IPS-NIHi7 (cell line): Measurements from ENCODE around the gene PRKCE.

Experiments used
- DNase-seq: peaks from one replicate; pipeline ENCODE4 v3.0.0; 2012; ENCODE audit warnings: mixed read lengths; ENCODE audit errors: extremely low spot score

PRKCE gene

DNA sequence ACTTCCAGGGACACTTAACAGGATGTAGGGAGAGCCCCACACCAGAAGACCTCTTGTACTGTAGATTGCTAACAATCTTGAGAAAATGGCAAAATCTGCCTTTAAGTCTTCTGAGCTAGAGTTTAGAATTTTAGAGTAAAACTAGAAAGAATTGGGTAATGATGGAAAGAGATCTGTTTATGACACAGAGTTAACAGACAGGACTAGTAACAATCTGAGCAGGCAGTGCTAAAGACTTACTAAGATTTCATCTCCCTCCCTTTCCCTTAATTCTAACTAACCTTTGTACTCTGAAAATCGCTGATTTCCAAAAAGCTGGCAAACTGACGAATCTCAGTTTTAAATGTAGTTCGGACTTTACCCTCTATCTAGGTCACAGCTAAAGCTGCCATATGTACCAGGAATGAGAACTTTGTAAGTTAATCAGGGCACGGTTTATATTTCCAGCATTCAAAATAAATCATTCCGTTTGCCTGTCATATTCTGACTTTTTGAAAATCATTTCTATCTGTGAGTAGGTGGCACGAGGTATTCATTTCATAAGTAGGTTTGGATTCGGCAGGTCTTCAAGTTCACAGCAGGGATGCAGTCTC, 389.2 kb downstream of the PRKCE start:
- DNase-seq: no peak

DNA sequence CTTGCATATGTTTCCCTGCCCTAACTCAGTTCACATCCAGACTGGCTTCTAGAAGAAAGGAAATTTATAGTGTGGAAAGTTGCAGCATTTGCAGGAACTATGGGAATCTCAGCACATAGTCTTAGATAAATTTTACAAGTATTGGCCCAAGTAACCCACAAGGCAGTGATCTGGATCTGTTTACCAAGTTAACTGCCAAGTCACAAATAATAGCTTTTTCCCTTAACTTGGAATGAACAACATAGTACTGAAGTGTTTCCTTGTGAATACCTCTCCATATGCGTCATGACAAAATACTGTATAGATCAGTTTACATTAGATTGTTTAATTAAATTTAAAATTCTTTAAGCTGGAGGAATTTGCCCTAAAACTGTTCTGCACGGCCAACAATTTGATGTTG, 390.0 kb downstream of the PRKCE start:
- DNase-seq: no peak

DNA sequence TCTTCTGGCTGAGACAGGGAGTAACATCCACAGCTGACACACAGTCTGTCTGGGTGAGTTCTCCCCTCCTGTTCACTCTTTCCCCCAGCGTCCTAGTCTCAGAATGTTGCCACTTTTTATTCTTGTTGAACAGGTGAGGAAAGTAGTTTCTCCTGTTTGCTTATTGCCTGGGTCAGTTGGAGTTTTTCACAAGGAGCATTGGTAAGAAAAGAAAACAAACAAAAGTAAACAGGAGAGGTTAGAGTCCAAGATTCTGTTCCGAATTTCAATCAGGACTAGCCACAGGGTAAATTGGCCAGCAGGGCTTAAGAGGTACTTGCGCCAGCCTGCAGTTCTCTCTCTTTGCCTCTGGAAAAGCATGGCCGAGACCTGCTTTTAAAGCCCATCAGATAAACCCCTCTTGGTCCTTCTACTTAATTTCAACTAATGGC, 390.7 kb downstream of the PRKCE start:
- DNase-seq: no peak

DNA sequence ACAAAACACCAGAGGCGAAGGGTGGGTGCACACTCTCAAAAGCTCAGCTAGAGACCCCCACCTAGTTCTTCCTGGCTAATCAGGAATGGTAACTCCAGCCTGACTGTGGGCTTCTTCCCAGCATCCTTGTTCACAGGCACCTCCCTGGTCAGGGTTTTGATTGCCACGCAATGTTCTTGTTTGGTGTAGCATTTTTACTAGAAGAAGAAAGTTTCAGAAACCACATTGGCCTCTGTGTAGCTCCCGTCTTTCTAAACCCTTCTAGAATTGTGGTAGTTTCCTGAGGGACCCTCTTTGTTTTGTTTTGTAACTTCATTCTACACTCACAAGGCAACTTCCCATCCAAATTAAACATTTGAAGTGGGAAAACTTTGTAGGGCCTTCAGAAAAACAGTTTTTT, 391.2 kb downstream of the PRKCE start:
- no peak for DNase-seq

DNA sequence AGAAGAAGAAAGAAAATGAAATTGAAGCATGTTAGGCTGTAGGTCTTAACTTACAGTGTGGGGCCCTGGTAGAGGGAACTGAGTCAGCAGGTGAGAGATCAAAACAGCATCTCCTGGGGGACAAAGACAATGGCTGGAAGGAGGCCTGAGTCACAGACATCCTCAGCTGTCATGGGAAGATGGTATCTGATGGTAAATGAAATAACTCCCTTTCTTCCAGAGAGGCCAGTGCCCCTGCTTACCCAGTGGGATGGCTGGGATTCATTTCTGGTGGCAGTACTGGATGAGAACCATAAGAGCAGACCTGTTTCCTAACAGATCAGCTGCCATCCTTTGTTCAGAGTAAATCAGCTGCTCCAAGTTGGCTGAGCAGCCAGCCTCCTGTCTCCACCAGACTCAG, 394.4 kb downstream of the PRKCE start:
- DNase-seq: no peak

DNA sequence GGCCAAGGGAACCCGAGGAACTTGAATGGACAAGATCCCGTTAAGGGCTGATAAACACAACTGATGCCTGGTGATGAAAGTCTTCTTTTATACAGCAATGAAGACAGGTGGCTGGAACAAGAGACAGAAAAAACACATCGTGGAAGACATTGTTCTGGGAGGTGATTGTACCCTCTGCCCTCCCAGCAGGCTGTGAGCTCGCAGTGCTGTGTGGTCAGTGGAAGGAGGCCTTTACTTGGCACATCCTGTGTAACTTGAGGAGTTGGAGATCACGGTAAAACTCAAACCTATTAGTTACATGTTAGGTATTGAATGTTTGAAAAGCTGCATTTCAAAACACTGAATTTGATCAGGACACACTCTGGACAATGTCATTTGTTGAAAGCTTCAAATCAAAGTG, 395.8 kb downstream of the PRKCE start:
- no peak for DNase-seq

DNA sequence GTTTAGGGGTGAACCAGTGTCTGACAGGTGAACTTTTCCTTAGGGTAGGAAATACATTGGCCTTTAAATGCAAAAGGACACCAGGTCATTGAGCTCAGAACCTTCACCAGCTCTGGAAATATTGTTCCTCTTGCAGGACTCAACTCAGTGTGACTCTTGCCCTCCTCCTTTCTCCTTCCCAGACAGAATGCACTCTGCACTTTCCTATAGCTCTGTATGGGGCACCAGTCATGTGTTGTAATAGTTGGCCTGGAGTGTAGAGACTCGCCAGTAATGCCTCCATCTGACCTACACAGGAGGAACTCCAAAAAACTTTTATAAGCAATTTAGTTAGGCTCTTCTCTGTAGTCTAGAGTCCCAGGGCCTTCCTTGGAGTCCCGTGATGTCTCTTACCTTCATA, 397.2 kb downstream of the PRKCE start:
- no peak for DNase-seq

DNA sequence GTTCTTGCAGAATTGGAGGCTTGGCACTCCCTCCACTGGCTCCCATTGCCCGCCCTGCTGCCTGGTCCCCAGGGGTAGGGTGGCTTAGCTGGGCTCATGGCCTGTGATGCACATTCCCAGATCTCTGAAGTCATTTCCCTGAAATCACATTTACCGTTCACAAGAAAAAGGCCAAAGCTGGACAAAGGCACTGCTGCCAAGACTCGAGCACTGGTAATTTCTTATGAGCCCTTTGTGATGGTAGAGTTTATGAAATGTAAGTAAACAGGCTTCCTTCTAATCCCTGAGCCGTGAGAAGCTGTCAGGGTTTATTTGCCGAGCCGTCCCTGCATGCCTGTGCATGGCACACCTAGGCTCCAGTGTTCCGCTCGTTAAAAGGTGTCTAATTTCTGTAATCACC, 398.6 kb downstream of the PRKCE start:
- DNase-seq: no peak

DNA sequence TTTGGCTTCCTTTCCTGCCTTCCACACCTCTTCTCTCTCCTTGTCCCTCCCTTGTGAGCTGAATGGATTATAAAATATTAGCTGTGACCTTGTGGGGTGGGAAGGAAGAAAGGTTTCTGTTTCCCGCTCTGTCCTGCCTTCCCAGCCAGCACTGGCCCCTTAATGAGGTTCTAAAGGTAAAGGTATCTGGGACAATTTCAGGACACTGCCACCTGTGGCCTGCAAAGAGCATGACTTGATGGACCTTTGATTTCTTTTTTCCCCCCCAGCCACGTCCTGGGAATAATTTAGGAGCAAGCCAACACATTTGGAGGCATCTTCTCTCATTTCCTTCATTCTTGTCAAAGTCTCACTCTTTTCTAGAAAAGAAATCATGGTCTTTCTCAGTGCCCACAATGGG, 399.0 kb downstream of the PRKCE start:
- DNase-seq: peak; percentile 44

DNA sequence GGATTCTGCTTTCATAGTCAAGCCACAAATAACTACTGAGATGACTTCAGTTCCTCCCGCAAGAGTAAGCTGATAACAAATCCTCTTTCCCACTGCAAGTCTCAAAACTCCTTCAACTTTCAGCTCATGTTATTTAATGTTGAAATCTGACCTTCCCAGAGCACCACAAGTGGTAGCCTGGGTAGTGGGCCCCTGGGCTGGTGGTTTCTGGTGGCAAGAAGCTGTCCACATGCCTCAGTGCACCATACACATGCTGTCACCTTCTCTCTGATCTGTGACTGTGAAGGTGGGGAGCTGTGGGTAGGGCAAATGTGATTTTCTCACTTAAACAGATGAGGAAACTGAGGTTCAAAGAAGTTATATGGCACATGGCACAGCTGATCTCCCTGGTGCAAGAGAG, 399.6 kb downstream of the PRKCE start:
- DNase-seq: no peak

DNA sequence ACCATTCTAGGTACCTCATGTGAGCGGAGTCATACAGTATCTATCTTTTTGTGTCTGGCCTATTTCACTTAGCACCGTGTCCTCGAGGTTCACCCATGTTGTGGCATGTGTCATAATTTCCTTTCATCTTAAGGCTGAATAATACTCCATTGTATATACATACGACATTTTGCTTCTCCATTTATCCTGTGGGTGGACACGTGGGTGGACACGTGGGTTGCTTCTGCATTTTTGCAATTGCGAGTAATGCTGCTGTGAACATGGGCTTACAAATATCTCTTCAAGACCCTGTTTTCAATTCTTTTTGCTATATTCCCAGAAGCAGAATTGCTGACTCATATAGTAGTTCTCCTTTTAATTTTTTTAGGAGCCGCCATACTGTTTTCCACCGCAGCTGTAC, 402.1 kb downstream of the PRKCE start:
- DNase-seq: no peak

DNA sequence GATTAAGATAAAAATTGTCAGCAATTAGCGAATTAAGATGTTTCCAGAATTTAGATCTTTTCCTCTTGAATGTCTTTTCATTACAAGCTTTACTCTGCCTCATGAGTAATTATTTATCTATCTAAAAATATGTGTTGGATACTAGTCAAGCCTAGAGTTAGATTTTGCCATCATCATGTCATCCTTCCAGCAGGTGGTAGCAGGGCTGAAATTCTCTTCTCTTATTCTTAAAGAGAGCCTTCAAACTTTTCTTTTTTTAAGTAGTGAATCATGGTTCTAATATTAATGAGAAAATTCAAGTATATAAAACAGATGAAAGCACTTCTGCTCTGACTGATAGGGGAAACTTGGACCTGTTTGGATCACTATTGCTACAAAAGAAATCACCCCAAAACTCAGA, 405.1 kb downstream of the PRKCE start:
- DNase-seq: no peak

DNA sequence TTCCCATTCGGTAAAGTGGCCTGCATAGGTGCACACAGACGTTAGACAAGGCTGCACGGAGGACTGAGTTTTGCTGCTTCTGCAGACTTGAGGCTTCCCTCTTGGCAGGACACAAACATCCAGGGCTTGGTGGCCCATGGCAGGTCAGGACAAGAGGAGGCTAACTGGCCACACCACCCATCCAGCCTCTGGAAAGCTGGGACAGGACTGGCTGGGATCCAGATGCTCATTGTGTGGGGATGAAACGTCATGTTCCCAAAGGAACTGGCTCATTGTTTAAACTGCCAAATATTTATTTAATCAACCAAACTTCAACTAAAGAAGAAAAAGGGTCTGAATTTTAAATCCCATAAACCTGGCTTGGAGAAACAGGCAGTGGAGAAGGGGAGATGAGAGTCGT, 406.7 kb downstream of the PRKCE start:
- no peak for DNase-seq

DNA sequence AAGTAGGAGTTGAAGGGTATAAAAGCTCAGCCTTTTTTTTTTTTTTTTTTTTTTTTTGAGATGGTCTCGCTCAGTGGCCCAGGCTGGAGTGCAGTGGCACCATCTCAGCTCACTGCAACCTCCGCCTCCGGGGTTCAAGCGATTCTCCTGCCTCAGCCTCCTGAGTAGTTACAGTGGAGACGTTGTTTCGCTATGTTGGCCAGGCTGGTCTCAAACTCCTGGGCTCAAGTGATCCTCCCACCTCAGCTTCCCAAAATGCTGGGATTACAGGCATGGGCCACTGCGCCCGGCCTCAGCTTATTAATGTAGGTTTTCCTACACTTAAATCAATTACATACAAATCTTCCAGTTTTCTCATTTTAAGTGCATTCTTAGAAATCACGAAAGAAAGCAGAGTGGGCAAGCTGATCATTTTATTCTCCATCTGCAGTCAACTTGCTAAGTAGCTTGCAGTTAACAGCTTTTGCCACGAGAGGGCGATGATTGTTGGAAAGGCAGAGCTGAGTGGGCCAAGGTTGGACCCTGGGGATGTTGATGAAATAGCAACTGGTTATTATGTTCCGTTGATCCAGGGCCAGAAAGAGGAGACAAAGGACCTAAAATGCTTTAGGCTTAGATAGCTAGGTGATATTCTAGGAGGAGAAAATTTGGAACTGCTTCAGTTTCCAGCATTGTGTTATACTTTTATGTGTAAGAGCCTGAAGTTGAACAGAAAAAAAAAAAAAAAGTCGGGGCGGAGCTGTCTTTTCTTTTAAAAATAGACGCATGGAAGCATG, 411.4 kb downstream of the PRKCE start:
- DNase-seq: peak; percentile 78

DNA sequence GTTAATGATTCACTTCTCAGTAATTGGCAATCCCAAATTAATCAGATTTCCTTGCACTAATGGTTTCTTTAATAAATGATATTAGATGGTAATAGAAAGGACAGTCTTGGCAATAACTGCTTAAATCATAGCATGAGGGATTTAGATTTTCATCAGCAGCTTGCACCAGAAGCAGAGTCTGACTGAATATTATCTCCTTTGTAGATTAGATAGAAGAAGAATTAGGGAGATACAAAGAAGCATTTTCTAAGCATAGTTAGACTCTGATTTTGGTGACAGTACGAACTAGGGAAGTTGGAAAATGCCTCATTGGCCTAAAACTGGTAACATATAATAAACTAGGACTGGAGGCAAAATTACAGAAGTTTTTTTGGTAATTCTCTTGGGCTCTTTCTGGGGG, 412.9 kb downstream of the PRKCE start:
- no peak for DNase-seq

DNA sequence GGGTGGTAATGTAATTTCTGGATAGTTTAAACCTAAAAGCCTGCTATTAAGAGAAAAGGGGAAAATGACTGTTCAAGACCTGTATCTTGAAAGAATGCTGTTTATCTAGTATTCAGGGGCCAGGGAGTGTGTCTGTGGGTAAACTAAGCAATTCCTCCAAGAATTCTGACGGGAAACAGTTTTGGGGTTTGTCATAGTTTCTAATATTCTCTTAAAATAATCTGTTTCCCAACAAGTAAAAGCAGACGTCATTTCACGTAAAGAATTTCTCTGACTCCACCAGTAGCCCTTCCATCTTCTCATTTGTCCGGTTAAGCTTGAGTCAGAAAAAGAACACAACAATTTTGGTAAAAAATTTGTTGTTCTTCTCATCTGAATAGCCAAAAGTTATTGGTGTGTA, 413.7 kb downstream of the PRKCE start:
- no peak for DNase-seq

DNA sequence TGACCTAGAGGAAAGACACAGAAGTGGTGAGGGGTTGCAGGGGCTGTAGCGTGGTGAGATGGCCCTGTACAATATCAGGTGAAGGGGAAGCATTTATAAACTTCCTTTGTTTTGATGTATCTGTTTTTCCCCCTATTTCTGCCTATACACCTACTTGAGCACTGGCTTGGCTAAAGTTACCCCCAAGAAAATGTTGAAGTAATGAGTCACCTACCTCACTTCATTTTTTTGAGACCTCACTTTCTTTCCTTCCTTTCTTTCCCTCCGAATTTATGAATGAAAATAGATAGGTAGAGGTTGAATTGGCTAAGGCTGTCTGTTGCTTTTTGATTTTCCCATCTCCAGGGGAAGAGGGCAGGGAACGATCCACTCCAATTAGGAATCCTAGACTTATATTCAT, 414.6 kb downstream of the PRKCE start:
- no peak for DNase-seq

DNA sequence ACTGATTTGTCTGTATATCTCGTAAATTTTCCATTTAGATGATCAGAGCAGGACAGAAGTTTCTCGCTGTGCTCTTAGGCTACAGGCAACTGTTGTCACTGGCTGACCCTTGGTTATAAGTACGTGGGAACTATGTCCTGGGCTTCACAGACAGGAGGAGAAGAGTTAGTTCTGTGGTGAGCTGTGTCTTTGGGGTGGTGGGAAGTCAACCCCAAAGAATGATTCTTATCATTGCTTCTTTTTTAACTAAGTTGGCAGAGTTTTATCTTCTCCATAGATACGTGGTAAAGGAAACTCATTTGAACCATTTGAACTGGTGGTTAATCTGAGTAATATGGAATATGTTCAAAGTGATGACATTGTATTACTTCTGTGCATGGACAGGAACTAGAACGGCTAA, 415.1 kb downstream of the PRKCE start:
- DNase-seq: no peak

DNA sequence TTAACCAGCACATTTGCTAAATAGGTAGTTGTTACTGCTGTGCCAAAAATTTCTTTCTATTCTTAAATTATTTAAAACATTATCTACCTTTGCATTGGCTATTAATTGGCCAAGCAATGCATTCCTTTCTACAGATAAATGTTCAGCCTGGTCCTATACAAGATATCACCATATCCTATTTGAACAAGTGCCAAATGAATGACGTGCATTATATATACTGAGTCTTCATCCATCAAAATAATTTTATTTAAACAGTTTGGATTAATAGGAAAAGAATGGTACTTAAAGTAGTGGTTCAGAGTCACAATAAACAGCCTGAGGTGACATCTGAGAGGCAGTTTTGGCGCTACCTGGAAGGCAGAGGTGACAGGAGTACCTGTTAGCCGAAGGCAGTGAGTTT, 415.6 kb downstream of the PRKCE start:
- DNase-seq: no peak

DNA sequence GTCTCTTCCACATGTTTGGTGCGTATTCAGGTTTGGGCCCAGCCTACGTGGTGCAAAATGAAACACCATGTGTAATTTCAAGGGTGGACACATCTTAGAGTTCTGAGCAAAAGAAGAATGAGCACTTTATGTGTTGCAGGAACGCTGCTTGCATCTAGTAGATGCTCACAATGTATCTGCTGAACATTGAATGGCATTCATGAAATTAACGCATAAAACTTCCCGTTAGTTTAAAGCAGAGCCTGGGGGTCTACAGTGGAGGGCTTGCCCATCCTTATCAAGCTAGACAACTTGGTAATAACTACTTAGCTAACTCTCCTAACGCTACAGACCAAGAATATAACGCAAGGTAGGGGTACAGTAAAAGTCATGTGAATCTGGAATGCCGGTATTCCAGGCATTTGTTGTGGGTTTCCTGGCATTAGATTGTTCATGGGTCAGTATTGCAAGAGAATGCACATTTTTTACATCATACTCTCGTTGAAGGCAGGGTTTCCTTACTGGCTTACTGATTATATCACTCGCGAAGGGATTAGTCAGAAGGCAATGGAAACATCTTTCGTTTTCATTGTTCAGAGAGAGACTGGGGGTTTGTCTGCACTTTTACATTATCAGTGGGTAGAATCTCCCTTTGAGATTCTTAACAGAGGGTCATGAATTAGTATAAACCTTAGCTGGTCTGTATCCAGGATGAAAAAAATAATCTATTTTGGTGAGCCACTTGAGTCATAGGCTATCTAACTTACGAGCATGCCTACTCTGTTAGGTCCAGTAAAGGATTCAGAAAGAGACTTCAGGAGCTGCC, 416.2 kb downstream of the PRKCE start:
- no peak for DNase-seq

DNA sequence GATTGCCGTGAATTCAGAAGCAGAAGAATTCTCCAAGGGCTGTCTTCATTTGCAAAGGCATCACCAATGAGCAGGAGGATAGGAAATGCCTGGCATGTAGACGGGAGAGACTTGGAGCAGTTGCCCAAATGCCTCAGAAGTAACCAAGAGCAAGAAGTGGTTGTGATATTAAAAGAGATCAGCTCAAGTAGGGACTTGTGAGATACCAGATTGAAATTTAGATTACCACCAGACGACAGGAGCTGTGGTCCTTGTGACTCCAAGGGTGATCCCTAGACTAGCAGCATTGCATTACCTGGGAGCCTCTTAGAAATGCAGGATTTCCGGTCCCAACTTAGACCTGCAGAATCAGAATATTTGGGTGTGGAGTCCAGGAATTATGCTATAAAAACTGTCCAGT, 417.2 kb downstream of the PRKCE start:
- no peak for DNase-seq

DNA sequence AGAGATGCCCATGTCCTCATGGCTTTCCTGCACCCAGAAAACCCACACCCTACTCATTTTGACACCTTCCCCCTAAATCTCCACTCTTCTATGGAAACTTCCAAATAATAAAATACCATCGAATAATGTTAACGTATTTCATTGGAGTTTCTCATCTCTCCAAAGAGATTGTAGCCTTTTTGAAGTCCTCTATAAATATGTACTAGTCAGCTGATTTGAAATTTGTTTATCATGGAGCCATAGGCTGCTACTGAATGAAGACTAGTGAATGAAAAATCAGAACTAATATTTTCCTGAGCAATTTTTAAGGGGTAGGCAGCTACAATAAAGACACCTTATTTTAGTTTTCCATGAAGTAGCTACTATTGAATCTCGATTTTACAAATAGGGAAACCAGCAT, 419.6 kb downstream of the PRKCE start:
- DNase-seq: no peak
